Measurements from ENCODE around the gene L1CAM.

Gene L1CAM

GRCh38 chrX:153924149-153924861 lies 38.3 kb upstream of the L1CAM start:
- no peak for DNase-seq

GRCh38 chrX:153922932-153923857 lies 37.2 kb upstream of the L1CAM start:
- DNase-seq, result no peak

DNA sequence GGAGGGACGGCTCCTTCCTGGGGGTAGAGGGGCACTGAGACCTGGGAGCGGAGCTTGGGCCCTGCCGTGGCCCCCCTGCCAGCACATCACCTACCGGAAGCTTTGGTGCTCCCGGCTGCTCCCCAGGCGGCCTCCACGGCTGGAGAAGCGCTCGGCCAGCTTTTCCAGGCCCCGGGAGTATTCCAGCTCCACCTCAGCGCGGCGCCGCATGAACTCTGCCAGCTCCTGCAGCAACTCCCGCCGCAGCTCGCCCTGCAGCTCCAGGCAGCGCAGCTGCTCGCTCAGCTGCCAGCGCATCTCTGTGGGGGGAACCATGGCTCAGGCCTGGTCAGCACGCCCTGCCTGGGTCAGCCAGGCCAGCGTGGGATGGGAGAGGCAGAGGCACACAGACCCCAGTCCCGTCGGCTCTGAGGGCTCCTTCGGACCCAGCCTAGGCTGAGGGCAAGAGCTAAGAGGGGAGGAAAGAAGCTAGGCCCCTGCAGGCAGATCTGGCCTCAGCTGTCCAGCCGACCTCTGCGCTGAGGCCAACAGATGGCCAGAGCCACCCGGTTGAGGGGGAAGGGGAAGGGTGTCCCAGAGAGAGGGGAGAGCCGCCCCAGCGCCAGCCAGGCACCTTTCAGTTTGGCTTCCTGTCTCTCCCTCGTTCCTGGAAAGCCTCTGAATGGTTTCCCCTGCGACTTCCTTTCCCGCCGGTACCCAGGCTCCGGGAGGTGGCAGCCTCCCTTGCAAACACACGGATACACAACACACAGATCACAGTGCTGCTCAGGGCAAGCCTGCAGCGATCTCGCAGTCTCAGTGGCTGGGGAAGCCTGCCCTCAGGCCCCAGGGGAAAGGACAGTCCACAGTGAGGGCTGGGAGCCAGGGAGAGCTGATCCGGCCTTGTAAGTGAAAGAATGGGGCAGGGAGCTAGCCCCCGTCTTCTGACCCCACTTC lies 35.8 kb upstream of the L1CAM start:
- no peak for DNase-seq

DNA sequence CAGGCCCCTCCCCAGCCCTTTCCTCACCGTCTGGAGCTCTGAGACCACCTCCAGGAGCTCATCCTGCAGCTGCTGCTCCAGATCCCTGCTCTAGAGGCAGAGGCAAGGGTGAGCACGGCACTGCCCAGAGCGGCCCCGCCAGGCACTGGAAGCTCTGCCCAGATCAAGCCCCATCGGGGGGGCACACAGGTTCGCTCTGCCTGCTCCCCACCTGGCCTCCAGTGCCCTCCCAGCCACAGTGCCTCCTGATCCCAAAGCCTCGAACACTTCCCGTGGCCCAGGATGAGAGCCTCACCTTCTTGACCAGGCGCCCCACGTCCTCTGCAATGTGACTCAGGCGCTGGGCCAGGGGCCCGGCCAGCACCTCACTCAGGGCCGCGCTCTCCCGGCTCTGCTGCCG lies 35.1 kb upstream of the L1CAM start:
- DNase-seq, result no peak

- no peak for DNase-seq
Observed at GRCh38 chrX:153920546-153920945, 34.6 kb upstream of the L1CAM start.

DNA sequence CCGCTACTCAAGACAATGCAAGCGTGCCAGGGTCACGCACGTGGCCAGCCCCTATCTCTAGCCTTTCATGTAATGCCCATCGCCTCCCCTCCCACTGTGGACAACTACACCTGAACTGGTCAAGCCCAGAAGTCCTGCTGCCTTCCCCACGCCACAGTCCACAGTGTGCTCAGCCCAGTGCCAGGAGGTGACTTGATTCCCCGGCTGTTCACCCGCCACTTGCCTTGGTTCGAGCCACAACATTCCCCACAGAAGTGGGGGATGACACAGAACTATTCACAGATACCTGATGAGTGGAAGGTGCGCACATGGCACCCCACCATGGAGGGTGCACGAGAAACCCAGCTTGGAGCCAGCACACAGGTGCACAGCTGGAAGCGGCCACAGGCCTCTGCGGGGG lies 33.3 kb upstream of the L1CAM start:
- DNase-seq, result no peak

GRCh38 chrX:153917869-153918268 lies 31.9 kb upstream of the L1CAM start:
- no peak for DNase-seq

GRCh38 chrX:153913701-153914100 lies 27.7 kb upstream of the L1CAM start:
- DNase-seq, result no peak

- DNase-seq, result no peak
Observed at GRCh38 chrX:153913211-153913610, 27.2 kb upstream of the L1CAM start.

- no peak for DNase-seq
Observed at GRCh38 chrX:153911798-153912197, 25.8 kb upstream of the L1CAM start.

GRCh38 chrX:153910446-153910845 lies 24.5 kb upstream of the L1CAM start:
- no peak for DNase-seq

- no peak for DNase-seq
Observed at GRCh38 chrX:153909980-153910360, 24.0 kb upstream of the L1CAM start.

DNA sequence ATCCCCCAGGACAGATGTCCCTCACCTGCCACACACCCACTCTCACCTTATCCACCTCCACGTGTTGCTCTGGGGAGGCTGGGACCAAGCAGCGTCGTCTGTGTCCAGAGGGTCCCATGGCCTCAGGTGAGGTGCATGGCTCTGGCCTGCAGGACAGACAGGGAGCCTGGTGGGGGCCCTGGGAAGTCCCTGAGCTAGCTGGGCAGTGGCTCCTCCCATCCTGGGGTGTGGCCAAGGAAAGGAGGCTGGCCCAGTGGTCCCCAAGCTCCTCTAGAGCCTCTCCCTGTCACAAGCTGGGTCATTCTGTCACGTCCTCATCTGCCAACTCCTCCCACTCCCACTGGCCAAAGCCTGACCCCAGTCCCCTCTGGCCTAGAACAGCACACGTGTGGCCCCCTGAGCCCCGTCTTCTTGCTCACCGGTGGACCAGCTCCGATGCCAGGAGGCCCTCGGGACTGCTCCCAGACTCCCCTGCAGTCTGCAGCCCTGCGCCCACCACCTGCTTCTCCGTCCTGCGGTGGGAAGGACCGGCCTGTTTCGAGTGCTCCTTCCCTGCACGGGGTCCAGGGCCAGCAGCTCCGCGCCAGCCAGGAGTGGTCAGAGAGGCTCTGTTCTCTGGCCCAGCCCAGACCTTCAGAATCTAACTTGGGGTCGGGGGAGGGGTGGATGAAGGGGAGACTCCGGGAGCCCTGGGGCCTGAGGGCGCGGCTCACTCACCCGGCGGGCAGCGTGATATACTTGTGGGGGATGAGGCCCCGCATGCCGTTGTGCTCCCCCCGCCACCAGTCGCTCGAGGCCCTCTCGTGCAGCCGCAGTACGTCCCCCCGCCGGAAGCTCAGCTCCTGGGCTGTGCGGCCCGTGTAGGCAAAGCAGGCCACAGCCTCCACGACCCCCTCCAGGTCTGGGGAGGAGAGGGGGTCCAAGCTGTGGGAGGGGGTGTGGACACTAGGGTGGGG lies 23.3 kb upstream of the L1CAM start:
- DNase-seq, result no peak

DNA sequence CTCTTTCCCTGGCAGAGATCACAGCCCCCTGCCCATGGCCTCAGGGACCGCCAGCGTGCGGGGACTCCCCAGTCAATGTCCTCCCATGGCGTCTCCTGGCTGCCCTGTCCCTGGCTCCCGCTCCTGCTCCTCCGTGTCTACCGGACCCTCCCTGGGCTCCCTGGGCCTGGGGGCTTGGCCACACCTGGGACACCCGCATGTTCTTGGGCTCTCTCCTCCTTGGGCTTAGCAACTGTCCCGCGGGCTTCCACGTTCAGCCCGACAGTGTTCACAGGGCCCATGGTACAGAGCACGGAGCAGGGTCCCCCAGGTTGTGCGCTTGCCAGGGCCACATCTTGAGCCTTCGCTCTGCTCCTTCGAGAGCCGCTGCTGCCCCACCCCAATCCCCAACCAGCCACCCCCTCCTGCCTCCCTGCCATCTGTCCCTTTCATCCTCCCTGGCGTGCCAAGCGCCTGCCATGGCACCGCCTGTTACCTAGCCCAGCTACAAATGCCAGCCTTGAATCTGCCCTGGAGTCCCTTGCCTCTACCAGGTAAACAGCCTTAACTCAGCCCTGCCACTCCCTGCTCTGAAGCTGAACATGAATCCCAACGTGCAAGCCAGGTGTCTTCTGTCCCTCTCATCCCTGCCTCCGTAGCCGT lies 22.4 kb upstream of the L1CAM start:
- DNase-seq, result no peak

DNA sequence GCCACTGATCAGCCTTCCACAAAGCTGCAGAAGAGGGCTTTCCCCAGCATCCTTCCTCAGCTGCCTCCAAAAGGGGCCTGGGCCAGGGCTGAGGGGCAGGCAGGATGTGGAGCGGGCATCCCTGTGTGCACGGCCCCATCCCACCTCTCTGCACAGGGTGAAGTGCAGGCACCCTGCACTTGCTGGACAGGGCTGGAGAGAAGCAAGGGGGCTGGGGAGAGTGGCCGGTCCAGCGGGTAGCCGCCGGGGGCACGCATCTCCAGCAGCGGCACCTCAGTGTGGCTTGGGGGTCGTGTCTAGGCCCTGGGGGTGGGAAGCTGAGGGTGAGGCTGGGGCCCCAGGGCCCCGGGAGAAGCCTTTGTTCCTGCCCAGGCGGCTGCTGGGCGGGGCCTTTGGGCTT lies 21.5 kb upstream of the L1CAM start:
- DNase-seq, result no peak

DNA sequence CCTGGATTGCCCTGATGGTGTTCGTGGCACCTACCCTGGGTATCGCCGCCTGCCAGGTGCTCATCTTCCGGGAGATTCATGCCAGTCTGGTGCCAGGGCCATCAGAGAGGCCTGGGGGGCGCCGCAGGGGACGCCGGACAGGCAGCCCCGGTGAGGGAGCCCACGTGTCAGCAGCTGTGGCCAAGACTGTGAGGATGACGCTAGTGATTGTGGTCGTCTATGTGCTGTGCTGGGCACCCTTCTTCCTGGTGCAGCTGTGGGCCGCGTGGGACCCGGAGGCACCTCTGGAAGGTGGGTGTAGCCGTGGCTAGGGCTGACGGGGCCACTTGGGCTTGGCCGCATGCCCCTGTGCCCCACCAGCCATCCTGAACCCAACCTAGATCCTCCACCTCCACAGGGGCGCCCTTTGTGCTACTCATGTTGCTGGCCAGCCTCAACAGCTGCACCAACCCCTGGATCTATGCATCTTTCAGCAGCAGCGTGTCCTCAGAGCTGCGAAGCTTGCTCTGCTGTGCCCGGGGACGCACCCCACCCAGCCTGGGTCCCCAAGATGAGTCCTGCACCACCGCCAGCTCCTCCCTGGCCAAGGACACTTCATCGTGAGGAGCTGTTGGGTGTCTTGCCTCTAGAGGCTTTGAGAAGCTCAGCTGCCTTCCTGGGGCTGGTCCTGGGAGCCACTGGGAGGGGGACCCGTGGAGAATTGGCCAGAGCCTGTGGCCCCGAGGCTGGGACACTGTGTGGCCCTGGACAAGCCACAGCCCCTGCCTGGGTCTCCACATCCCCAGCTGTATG lies 20.3 kb upstream of the L1CAM start:
- no peak for DNase-seq

DNA sequence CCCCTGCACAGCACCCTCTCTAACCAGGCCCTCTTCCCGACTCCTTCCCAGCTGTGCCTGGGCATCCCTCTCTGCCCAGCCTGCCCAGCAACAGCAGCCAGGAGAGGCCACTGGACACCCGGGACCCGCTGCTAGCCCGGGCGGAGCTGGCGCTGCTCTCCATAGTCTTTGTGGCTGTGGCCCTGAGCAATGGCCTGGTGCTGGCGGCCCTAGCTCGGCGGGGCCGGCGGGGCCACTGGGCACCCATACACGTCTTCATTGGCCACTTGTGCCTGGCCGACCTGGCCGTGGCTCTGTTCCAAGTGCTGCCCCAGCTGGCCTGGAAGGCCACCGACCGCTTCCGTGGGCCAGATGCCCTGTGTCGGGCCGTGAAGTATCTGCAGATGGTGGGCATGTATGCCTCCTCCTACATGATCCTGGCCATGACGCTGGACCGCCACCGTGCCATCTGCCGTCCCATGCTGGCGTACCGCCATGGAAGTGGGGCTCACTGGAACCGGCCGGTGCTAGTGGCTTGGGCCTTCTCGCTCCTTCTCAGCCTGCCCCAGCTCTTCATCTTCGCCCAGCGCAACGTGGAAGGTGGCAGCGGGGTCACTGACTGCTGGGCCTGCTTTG lies 19.6 kb upstream of the L1CAM start:
- DNase-seq, result no peak

DNA sequence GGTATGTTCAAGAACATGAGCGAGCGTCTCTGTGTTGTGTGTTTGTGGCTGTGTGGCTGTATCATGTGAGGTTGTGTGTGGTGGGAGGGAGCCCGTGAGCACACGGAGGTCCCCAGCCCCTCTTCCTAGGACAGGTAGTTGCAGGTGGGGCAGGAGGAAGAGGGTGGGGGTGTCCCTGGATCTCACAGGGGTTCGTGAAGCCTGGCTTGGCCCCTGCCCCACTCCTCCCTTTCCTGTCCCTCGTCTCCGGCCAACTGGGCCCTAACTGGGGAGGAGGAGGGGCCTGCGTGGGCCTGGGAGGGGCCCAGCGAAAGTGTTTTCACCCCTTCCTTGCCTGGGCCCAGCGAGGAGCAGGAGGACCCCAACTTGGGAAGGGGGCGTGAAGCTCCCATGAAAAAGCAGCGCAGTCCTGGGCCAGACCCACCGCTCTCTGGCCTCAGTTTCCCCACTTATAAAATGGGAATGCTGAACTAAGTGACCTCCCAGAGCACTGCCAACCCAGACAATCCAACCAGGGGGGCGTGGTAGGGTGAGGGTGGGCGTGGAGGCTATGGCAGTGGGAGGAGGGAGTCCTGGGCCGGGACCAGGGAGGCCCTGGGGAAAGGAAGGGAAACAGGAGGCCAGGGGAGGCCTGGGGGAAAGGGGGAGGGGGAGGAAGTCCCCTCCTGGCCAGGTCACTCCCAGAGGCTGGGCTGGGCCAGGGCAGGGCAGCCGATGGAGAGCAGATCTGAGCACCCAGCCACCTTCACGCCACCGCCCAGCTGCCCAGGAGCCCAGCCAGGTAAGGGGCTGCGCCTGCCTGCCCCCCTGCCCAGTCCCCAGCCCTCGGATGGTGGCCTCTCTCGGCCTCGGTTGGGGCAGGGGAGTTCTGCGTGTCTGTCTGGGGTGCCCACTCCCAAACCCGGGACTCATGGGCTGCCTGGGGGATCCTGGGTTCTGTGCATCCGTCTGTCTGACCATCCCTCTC lies 18.3 kb upstream of the L1CAM start, which contains the start of gene AVPR2:
AVPR2 (plus strand) TSS at position 683 of the 967 bp plus-strand sequence. CDS start 473 bp downstream, outside the sequence.
- DNase-seq, result no peak

All from NCI-H1048 (cell line).